ENCODE data around the gene TOP3B.

DNA sequence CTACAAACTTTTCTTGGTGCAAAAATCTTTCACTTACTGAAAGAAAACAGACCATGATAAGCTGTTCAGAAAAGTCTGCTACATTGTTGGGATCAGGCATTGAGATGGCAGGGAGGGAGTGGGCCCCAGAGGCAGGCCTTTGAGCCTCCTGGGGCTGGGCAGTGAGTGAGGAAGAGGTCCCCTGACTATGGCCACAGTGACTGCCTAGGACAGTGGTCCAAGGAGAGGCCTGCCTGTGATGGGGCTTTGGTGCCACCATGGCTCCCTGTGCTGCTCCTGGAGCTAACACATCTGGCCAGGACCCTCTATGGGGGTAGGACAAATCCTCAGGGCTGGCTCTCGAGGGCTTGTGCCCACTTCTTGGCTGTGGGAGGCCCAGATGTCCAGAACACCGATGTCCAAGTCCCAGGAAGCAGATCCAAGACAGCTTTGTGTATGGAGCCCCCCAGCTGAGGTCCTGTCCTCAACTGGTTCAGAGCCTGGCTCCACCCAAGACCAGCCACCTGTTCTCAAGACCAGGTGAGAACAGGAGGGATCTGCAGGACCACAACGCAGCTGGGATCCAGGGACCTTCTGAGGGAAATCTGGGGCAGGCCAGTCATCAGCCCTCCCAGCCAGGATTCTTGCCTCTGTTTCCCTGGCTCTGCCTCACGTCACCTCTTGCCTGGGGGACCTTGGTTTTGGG is 66.8 kb downstream of the TOP3B start:
- TF ChIP-seq YY1 (IDR thresholded peaks at IDR 0.05) (no peak), TAF1 (conservative IDR thresholded peaks at IDR 0.05) (no peak), NR2F2 (IDR thresholded peaks at IDR 0.05) (no peak), GABPA (IDR thresholded peaks at IDR 0.05 in 1 of 2, conservative IDR thresholded peaks at IDR 0.05 in 1 of 2) (no peak), EGR1 (IDR thresholded peaks at IDR 0.05; ENCODE audit: low read depth in 2 of 2) (no peak), JUND (IDR thresholded peaks at IDR 0.05) (no peak)
- TF ChIP-seq, protein P1, sequence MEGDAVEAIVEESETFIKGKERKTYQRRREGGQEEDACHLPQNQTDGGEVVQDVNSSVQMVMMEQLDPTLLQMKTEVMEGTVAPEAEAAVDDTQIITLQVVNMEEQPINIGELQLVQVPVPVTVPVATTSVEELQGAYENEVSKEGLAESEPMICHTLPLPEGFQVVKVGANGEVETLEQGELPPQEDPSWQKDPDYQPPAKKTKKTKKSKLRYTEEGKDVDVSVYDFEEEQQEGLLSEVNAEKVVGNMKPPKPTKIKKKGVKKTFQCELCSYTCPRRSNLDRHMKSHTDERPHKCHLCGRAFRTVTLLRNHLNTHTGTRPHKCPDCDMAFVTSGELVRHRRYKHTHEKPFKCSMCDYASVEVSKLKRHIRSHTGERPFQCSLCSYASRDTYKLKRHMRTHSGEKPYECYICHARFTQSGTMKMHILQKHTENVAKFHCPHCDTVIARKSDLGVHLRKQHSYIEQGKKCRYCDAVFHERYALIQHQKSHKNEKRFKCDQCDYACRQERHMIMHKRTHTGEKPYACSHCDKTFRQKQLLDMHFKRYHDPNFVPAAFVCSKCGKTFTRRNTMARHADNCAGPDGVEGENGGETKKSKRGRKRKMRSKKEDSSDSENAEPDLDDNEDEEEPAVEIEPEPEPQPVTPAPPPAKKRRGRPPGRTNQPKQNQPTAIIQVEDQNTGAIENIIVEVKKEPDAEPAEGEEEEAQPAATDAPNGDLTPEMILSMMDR (IDR thresholded peaks at IDR 0.05; ENCODE audit: low read depth, low read length, missing input control) = no peak
- TF ChIP-seq, protein P2, sequence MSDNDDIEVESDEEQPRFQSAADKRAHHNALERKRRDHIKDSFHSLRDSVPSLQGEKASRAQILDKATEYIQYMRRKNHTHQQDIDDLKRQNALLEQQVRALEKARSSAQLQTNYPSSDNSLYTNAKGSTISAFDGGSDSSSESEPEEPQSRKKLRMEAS (IDR thresholded peaks at IDR 0.05) = no peak
- TF ChIP-seq, protein P3, sequence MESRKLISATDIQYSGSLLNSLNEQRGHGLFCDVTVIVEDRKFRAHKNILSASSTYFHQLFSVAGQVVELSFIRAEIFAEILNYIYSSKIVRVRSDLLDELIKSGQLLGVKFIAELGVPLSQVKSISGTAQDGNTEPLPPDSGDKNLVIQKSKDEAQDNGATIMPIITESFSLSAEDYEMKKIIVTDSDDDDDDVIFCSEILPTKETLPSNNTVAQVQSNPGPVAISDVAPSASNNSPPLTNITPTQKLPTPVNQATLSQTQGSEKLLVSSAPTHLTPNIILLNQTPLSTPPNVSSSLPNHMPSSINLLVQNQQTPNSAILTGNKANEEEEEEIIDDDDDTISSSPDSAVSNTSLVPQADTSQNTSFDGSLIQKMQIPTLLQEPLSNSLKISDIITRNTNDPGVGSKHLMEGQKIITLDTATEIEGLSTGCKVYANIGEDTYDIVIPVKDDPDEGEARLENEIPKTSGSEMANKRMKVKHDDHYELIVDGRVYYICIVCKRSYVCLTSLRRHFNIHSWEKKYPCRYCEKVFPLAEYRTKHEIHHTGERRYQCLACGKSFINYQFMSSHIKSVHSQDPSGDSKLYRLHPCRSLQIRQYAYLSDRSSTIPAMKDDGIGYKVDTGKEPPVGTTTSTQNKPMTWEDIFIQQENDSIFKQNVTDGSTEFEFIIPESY (IDR thresholded peaks at IDR 0.05) = no peak

Measured in liver (tissue), 3 donors.